CD4-positive, alpha-beta T cell treated with Interleukin-15 for 4 hours (primary cell): ENCODE results near the gene PSMD5.
A peak's percentile ranks its signal among the peaks of the same experiment; 100 is the strongest.

ENCODE experiments used
- DNase-seq: peaks from one replicate; pipeline ENCODE4 v3.0.0-alpha.2; 2020; ENCODE audit warnings: low spot score

Gene PSMD5

DNA sequence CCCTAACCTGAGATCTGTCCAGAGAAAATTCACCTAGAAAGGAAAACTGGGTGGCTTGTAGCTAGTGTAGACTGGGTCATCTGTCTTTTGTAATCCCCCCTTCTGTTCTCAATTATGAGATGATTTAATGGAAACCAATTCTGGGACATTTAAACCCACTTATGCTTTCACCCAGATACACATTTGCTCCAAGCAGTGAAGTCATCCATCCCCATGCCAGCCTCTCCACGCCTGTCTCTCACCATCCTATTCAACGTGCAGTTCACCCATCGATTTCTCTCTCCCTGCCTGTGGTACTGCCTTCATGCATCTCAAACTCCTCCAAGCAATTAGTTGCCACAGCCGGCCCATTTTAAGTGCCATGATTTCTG lies 32.5 kb upstream of the PSMD5 start:
- no peak for DNase-seq

DNA sequence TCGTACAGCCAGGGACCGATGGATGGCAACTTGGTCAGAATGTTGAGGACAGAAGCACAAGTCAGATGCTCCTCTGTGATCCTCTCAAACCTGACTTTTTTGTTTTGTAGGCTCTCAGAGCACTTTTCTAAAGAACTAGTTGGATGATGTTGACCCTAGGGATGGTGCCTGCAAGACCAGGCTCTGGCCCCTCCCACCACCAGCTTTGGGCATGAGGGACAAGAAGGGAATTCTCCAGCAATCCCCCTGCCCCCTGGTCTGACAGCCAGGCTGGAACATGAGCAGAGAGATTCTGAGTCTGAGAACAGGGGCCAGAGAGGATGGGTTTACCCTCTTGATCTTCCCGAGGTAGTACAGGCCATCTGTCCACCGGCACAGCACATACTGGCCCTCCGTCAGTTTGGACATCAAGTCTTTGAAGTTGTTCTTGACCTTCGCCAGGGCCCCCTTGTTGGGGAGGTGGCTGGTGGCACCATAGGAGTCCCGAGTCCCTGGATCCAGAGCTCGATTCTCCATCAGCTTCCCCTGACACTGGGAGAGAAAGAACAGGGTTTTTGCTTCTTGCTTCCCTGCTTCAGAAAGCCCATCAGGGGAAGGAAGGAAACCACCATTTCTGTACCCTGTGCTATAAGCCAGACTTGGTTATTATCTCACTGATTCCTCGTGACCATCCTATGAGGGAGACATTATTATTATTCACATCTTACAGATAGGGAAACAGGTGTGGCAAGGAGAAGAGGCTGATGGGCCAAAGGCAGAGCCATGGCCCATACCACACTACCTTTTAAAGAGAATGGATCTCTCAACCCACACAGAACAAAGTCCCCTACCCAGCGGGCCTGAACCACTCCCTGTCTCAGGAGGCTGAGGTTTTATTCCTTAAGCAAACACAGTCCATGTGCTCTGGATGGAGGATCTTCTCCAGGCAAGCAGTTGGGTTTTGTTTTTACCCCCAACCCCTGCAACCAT lies 31.8 kb upstream of the PSMD5 start:
- DNase-seq = no peak

DNA sequence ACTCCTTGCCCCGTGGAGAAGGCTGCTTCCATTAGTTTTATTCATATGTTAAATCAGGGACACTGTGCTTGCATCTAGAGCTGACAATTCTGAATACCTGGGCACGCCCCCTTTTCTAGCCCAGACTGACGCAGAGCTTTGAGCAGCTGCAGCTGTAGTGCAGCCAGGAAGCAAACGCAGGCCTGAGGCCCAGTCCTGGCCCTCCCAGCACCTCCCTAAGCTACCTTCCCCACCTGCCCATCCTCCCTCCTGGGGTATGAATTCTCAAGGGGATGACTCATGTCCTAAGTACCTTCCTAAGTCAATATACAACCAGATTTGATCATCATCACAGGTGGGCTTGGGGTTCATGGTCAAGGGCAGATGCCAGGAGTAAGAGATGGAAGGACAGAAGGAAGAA lies 30.8 kb upstream of the PSMD5 start:
- DNase-seq = peak; percentile 42

DNA sequence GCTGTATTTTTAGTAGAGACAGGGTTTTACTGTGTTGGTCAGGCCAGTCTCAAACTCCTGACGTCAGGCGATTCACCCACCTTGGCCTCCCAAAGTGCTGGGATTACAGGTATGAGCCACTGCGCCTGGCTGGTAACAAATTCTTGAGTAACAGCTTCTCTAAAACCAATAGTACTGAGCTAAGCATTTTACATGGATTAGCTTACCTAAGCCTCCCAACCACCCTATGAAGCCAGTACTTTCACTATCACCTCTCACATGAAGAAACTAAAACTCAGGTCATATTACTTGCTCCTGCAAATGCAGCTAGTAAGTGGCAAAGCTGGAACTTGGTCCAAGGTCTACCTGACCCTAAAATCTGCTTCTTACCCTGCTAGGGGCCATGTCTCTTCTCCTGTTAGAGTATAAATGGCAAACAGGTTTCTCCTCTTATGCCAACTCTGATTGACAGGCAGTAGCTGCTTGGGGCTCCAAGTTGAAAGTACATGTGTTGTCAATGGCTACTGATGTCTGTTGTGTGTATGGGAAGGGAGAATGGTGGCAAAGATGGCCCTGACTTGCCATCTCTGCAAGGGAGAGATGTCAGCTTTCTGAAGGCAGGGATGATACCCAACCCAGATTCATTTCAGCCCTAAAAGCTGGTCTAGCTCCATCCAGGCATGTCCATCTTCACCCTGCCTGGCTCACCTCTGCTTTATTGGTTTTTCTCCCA lies 30.2 kb upstream of the PSMD5 start:
- no peak for DNase-seq

DNA sequence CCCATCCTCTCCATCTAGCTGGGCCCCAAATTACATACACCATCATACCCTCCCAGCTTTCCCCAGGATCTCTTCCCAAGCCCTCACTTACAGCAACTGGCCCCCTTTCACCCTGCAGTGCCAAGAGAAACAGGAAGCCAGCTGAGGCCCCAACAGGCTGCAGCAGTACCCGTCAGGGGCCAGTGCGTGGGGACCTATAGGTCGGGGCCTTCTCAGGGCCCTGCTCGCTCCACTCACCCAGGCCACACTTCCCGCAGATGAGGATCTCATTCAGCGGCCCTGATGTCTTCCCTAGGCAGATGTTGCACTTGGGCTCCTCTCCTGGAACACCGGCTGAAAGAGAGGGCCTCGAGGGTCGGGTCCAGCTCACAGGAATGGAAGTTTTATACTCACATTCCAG lies 27.5 kb upstream of the PSMD5 start:
- DNase-seq = no peak

DNA sequence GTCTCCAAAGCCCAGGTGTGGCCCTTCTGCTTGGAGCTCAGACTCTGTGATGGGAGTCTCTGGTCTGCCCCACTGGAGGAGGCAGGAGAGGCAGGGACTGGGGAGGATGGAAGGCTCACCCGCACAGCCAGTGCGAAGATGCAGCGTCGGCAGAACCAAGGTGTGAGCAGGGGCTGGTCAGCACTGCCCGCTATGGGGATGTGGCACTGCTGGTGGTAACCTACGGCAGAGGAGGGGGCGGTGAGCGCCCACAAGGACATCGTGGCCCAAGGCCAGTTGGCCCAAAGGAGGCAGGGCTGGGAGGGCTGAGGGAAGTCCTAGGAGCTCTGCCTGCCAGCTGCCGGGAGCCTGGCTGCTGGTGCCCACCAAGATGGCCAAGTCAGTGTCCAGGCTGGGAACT lies 27.0 kb upstream of the PSMD5 start:
- no peak for DNase-seq

DNA sequence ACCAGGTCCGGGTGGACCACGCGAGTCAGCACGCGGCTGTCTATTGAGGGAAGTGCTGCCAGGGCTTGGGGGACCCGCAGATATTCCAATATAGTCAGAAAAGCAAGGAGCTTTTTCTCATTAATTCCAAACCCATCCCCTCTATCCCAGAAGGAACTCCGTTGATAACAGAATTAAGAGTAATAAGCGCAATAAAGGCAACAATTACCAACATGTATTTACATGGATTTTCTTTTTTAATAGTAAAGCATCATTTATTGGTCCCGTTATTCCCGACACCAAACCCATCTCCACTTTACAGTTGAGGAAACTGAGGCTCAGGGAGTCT lies 26.6 kb upstream of the PSMD5 start:
- no peak for DNase-seq

DNA sequence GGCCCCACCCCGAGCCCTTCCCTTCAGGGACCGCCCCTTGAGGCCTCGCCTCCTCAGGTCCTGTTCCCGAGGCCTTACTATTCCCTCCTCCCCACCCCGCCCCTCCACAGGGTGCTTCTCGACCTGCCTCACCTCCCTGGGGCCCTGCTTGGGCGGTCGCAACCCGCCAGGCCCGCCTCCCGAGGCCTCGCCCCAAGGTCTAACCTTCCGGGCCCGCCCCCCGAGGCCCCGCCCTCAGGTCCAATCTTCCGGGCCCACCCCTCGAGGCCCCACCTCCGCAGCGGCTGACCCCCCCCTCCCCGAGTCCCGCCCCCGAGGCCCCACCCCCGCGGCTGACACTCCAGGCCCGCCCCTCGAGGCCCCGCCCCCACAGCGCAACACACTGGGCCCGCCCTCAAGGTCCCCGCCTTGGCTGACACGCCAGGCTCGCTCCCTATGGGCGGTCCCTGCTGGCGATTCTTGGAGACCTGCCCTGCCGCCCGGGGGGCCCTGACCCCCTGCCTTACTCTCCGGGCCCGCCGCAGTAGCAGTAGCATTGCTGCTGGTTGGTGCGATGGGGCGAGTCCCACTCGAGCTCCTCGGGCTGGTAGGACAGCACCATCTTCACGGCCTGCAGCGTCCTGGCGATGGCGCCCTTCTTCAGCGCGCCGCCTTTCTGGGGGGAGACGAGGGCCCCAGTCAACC lies 26.1 kb upstream of the PSMD5 start:
- DNase-seq = peak; percentile 97

DNA sequence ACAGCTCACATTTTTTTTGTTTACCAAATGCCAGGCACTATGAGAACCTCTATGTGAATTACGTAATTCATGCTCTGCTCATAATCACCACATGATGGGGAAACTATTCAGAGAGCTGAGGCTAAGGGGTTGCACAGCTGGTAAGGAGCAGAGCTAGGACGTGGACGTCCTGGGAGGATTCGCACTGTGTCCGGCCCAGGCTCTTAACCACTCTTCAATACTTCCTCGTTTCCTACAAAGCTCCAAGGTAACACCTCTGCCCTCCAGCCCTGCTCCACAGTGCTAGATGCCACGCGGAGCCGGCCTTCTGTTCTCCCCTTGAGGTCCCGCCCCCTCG lies 25.6 kb upstream of the PSMD5 start:
- DNase-seq = no peak

DNA sequence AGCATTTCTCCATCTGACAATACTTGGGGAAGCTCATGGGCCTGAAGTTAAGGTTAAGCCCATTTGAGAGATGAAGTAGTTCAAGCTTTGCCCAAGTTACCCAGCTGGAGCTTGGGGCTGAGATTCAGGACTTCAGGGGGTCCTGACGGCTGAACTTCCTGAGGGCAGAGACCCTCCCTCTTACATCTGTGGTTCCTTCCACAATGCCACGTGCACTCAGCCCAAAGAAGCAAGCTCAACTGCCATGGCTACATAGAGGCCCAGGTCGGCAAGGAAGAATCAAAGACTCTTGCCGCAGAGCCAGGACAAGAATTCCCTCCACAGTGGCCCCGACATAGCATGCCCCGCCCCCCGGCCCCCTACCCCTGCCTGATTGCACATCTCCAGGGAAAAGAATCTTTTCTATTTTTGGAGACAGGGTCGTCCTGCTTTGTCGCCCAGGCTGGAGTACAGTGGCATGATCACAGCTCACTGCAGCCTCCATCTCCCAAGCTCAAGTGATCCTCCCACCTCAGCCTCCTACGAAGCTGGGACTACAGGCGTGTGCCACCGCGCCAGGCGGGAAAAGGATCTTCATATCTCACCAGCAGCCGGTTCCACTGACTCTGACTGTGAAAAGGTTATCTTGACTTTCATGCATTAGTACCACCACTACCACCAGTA lies 25.1 kb upstream of the PSMD5 start:
- no peak for DNase-seq

DNA sequence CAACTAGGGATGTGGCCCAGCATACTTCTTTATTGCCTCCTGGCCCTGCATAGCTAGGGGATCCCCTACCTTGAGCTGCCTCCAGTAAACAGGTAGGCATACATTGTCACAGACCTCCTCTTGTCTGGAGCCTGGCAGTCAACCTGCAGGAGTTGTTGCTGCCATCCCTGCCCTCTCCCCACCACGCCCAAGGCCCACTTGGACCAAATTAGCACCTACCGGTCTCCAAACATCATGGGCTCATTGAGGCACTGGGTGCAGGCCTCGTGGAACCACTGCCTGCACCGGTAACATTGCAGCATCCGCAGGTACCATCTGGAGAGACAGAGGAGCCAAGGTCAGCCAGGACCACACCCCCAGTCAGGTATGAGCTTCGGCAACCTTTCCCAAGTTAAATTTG lies 23.9 kb upstream of the PSMD5 start:
- DNase-seq = no peak

DNA sequence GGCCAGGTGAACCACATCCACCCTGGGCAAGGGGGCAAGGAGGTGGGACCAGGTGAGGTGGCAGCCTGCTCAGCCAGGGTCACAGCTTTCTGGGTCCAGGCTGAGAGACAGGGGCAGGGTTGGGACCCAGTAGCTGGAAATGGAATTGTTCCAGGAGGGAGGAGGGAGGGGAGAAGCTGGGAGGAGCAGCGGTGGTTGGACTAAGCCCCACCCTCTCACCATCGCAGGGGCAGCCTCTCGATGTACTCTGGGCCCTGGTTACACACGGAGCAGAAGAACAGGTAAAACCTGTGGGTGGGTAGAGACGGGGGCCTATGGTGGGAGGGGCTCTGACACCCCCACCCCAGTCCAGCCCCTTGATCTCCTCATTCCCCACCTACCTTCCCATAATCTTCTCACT lies 23.1 kb upstream of the PSMD5 start:
- DNase-seq = no peak

DNA sequence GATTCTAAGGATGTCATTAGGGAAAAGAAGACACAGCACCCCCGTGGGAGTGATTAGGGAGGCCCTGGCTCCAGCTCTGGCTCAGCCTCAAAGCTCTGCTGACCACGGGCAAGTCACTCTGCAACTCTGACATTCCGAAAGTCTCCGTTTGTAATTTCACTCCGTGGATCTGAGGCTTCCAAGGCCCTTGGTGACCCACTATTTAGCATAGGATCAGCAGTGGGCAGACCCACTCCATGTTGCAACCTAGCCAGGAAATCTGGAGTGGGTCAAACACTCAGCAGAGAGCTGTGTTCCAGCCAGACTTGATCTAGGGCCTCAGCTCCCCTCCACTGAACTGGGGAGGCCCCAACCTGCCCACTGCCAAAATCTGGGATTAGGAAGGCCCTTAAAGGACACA lies 22.5 kb upstream of the PSMD5 start:
- DNase-seq = no peak

DNA sequence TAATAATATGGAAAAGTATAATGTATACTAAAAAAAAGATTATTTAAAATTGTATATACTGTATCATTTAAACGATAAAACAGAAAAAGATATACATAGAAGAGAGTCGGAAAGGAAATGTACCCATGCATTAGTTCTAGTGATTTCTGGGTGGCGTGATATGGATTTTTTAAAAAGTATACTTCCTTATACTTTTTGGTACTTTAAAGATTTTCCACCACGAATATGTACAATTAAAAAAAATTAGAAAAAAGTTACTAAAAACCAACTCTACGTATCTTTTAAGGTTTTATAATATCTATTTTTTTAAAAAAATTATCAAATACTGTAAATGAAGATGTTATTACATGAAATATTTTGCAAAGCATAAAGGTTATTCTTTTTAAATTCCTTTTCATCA lies 22.0 kb upstream of the PSMD5 start:
- no peak for DNase-seq

DNA sequence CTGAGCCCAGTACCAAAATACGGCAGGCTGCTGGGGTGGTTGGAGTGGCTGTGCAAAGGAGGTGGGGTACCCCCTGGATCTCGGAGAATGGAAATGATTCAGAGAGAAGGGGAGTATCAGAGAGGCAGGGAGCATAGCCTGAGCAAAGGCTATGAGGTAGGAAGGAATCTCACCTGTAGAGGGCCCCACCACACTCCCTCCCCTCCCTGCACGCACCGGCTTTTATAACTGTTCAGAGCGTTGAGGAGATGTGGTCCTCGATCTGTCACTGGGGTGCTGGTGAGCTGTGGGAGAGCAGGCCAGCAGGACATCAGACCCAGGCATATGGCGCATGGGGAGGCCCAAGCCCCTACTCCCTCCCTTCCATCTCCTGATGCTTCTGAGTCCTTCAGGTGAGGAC lies 21.1 kb upstream of the PSMD5 start:
- DNase-seq = no peak

DNA sequence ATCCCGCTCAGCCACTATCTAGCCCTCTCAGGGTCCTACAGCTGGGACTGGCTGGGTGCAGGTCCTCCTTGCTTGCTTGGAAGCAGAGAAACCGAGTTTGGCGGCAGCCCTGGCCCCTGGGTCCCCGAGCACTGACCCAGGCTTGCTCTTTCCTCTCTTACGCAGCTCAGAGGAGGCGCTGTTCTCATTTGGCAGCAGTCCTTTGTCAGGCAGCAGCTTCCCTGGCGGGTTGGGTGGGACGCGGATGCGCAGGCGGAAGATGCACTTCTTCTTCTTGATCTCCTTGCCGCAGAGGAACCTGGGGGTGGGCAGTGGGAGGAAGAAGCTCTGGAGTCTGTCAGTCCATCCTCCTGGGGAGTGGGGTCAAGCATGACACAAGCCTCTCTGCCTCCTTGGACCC lies 19.7 kb upstream of the PSMD5 start:
- no peak for DNase-seq

DNA sequence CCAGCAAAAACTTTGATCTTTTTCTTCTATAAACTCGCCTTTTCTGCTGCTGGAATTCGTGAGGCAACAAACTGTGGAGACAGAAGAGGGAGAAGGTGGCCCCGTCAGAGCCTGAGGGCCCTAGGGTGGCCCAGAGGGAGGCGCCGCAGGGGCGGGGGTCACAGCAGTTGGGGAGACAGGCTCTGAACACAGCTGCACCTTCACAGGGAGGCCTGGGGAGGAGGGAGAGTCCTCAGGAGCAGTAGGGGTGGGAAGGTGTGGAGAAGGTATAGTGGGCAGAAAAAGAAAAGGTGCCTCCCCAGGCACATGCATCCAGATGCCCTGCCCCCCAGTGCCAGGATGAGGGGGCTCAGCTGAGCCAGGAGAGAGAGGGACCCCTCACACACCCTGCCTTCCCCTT lies 19.2 kb upstream of the PSMD5 start:
- no peak for DNase-seq

DNA sequence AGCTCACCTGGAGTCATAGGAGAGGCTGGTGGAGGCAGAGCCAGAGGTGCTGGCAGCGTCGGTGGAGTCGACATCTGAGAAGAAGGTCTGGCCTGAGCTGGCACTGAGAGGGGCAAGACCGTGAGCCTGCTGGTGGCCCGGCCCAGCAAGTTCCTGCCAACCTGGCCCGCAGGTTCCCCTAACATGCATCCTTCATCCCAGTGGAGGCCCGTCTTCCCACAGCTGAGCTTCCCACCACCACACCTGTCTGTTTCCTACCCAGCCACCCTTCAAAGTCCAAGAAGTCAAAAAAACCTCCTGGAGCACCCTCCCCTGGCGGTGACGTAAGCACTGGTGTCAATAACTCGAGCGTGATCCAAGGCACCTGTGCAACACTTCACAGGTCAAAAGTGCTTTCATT lies 17.4 kb upstream of the PSMD5 start:
- DNase-seq = no peak

DNA sequence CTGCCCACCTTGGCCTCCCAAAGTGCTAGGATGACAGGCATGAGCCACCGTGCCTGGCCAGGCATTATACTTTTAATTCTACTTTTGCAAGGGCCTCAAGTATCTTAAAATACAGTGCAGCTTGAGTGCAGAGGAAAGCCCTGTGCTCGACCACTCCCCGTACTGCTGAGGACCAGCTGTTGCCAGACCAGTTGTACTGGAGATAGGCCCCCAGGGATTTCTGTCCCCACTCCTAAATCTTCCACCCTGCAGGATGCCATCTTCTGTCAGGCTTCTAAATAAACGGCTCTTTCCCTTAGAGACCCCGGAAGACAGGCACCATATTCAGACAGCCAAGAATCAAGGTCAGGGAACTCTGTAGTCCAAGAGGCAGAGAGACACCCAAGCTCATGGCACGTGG lies 16.6 kb upstream of the PSMD5 start:
- DNase-seq = no peak

DNA sequence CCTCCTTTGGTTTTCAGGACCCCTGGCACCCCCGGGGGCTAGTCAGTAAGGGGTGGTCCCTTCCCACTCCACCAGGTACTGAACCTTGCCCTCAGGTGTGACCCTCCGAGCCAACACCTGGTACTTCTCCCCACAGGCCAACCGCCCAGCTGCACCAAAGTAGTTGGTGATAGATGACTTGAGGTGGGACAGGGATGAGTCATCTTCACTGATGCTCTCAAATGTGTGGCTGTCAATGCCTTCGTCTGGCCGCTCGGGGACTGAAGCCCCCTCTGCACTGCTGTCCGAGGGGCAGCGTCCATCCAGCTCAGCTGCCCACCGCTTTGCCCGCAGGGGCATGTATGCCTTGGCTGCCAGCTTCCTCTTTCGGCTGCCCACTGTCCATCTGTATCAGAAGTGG lies 15.2 kb upstream of the PSMD5 start:
- no peak for DNase-seq

DNA sequence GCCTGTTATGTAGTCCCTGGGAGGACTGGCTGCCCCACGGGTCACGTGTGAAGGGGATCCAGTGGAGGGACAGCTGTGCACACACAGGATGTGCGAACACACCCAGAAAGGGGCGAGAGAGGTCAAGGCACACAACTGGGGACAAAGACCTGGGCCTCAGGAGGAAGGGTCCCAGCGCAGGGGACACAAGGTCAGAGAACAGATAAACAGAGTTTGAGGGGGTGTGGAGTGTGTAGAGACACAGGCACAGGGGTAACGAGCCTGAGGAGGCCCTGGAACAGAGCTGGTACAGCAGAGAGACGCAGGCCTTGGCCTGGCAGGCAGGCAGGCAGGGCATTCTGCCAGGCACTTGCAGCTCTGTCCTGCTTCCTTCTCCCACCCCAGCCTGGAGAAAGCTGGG lies 14.8 kb upstream of the PSMD5 start:
- no peak for DNase-seq

DNA sequence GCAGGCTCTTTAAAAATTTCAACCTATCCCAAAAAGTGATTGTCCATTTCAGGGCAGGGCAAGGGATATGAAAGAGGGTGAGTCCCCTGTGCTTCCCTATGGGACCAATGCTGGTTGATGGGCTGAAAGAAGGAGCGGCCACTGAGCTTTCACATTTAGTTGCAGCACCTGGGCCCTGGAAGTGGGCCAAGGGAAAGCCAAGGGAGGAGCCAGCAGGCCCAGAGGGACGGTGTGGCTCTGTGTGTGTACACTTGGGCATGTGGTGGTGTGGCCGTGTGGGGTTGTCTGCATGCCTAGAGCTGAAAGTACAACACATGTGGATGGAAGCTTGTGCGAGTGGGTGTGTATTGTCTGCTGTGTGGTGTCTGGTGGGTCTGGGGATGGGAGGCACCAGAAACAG lies 14.0 kb upstream of the PSMD5 start:
- DNase-seq = no peak
